ENCODE data around the gene HPRT1.

Gene HPRT1

DNA sequence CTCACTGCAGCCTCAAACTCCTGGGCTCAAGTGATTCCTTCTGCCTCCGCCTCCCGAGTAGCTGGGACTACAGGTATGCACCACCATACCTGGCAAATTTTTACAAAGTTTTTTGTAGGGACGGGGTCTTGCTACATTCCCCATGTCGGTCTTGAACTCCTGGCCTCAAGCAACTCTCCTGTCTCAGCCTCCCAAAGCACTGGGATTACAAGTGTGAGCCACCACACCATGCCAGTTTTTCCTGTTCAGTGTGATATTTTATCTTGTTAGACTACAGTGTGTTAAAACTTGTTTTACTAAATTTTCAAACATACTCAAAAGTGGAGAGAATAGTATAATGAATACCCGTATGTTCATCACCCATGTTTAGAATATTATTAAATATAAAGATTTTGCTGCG lies 12.1 kb downstream of the HPRT1 start:
- DNase-seq (ENCODE audit: insufficient read length, low spot score) (no peak), FAIRE-seq (no peak)

DNA sequence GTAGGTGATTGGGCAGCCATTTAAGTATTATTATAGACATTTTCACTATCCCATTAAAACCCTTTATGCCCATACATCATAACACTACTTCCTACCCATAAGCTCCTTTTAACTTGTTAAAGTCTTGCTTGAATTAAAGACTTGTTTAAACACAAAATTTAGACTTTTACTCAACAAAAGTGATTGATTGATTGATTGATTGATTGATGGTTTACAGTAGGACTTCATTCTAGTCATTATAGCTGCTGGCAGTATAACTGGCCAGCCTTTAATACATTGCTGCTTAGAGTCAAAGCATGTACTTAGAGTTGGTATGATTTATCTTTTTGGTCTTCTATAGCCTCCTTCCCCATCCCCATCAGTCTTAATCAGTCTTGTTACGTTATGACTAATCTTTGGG lies 16.3 kb downstream of the HPRT1 start:
- no peak for DNase-seq (ENCODE audit: insufficient read length, low spot score)
- FAIRE-seq, result no peak

DNA sequence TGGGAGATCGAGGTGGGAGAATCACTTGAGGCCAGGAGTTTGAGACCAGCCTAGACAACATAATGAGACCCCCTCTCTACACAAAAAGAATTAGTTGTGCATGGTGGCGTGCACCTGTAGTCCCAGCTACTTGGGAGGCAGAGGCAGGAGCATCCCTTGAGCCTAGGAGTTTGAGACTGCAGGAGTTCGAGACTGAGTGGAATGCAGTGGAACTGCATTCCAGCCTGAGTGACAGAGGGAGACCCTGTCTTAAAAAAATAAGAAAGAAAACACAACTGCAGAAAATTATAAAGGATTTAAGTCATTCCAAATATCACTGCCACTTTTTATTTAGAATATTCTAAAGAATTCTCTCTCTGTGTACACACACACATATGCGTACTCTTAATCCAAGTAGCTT lies 18.4 kb downstream of the HPRT1 start:
- no peak for FAIRE-seq

DNA sequence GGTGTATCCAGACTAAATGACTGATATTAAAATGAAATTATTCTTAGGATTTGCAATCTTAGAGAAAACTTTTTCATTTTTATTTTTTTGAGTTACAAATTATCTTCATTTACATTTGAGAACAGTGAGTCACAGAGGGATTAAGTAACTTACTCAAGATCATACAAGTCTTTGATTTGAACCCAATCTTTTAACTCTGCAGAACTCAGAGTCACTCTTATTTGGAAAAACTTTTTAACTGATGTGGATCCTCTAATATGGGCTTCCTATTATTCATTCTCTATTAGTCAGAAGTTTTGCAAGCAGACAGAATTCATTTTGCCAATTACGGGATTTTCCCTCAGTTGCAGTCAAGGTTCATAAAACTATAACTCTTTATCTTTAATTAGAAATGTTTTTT lies 20.1 kb downstream of the HPRT1 start:
- no peak for DNase-seq (ENCODE audit: insufficient read length, low spot score)
- FAIRE-seq, result no peak

More for the DNA sequence above, 18.4 kb downstream of the HPRT1 start:
- DNase-seq (ENCODE audit: insufficient read length, low spot score), result no peak

DNA sequence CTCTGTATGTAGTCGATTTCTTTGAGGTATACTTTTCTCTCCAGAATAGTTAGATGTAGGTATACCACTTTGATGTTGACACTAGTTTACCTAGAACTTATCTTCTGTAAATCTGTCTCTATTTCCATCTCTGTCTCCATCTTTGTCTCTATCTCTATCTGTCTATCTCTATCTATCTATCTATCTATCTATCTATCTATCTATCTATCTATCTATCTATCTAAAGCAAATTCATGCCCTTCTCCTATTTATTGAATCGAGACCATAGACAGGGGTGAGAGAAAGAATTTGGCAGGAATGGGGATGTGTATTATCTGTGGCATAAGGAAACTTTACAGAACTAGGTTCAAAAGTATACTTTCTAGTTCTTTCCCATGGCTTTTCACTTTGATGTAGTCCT lies 21.4 kb downstream of the HPRT1 start:
- FAIRE-seq (no peak), DNase-seq (ENCODE audit: insufficient read length, low spot score) (no peak)

DNA sequence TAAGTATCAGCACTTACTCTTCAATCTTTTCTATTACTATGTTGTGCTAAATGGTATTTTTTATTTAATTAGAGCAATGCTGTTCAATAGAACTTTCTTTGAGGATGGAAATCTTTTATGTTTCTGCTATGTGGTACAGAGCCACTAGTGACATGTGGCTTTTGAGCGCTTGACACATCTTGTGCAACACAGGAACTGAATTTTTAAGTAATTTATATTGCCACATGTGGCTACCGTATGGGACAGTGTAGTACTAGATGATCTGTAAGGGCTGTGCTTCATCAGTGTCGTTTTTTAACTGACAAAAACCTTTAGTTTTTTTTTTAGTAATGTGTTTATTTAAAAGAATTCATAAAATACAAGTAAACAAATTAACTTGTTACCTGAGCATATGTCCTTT lies 22.4 kb downstream of the HPRT1 start:
- no peak for FAIRE-seq
- DNase-seq (ENCODE audit: insufficient read length, low spot score), result no peak

DNA sequence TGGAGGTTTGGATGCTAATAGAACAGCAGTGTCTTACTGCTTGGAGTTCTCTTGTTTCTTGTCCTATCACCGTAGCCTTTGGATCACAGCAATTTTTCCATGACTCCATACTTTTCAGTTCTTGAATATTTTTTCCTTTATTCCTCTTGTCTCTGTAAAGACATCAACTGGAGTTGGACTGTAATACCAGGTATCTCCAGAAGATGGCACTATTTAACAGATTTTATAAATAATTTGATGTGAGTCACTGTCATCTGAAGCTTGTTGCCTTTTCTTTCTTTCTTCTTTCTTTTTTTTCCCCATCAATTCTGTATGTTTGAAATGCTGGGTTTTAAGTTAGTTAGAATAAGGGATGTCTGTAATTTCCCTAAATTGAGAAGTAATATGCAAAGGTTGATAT lies 24.1 kb downstream of the HPRT1 start:
- FAIRE-seq (peak; percentile 87), DNase-seq (ENCODE audit: insufficient read length, low spot score) (no peak)

DNA sequence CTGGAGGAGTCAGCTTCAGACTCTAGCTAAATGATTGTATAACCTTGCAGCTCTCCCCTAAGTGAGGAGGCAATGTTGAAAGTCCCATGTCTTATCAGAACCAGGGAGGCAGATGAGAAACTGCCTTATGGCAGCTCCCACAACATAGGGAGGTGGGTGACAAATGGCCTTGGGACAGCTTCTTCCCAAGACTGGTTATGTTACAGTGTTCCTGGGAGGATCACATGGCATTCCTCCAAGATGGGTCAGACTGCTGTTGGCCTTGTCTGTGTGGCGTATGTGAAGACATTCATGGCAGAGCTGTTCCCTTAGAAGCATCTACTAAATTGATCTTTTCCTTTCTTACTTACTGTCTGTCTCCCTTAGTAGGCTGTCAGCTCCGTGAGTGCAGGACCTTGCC lies 42.0 kb downstream of the HPRT1 start:
- FAIRE-seq (no peak), DNase-seq (ENCODE audit: insufficient read length, low spot score) (no peak)

DNA sequence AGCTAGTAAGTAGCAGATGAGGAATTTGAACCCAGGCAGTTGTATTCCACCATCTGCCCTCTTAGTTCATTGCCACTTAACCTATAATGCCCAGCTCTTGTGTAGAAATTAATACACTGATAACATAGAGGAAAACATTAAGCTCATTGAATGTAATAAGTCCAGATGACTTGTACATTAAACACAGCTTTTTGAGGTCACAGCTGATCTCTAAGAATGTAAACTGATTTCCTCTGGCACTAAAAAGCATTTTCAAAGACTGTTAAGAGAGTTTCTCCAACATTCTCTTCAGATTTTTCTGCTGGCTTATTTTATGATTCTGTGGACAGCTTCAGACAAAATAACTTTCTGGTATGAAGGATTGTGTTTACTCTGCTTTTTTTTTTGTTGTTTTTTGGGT lies 42.7 kb downstream of the HPRT1 start:
- FAIRE-seq, result no peak

DNA sequence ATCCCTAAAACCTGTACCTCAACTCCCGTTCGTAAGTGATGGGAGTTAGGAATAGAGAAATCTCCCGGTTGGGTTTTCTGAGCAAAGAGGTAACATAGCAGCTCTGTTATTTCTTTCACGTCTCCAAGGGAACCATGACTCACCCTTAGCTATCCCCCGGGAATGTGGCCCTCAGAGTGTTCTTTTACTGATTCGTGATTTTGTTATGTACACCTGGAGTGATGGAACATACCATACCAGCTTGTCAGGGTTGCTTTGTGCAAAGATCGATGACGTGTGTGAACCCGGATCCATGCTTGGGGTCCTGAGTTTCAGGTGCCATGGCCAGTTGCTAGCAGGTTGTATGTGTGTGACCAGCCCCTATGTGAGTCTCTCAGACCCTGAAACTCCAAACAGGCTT lies 52.6 kb downstream of the HPRT1 start:
- FAIRE-seq (no peak), DNase-seq (ENCODE audit: insufficient read length, low spot score) (no peak)

More for the DNA sequence above, 42.7 kb downstream of the HPRT1 start:
- DNase-seq (ENCODE audit: insufficient read length, low spot score), result no peak

DNA sequence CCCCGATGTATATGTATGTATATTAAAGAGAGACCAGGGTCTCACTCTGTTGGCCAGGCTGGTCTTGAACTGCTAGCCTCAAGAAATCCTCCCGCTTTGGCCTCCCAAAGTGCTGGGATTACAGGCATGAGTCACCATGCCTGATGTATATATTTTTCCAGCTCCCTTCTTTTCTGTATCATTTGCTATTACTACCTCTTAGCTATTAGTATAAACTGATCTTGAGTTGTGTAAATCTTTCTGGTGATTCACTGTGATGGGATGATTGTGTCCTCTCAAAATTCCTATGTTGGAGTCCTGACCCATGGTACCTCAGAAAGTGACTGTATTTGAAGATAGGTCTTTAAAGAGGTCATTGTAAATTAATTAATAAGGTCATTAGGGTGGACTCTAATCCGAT lies 53.1 kb downstream of the HPRT1 start:
- FAIRE-seq (no peak), DNase-seq (ENCODE audit: insufficient read length, low spot score) (no peak)

DNA sequence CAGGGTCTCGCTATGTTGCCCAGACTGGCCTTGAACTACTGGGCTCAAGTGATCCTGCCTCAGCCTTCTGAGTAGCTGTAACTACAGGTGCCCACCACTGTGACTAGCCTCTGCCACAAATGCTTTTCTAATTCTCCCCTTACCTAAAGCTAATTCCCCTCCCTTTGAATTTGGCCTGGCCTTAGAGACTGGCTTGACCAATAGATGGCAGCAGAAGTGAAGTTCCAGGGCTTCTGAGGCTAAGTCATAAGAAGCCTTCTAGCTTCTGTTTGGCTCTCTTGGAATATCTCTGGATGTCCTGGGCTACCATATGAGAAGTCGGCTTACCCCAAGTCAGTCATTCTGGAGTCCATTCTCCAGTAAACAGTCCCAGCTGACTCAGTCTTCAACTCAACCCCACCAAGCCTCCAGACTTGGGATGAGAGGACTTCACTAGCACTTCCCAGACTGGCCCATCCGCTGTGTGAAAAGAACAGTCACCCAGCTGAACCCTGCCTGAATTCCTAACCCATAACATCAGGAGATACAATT lies 61.0 kb downstream of the HPRT1 start:
- DNase-seq (ENCODE audit: insufficient read length, low spot score), result no peak
- peak; percentile 79 for FAIRE-seq

DNA sequence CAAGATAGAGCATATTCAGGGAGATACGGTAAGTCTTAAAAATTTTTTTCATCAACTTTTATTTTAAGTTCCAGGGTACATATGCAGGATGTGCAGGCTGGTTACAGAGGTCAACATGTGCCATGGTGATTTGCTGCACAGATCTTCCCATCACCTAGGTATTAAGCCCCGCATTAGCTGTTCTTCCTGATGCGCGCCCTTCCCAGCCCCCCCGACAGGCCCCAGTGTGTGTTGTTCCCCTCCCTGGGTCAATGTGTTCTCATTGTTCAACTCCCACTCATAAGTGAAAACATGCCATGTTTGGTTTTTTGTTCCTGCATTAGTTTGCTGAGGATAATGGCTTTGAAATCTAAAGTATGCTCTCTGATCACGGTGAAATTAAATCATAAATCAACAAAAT lies 64.2 kb downstream of the HPRT1 start:
- FAIRE-seq, result no peak
- no peak for DNase-seq (ENCODE audit: insufficient read length, low spot score)

DNA sequence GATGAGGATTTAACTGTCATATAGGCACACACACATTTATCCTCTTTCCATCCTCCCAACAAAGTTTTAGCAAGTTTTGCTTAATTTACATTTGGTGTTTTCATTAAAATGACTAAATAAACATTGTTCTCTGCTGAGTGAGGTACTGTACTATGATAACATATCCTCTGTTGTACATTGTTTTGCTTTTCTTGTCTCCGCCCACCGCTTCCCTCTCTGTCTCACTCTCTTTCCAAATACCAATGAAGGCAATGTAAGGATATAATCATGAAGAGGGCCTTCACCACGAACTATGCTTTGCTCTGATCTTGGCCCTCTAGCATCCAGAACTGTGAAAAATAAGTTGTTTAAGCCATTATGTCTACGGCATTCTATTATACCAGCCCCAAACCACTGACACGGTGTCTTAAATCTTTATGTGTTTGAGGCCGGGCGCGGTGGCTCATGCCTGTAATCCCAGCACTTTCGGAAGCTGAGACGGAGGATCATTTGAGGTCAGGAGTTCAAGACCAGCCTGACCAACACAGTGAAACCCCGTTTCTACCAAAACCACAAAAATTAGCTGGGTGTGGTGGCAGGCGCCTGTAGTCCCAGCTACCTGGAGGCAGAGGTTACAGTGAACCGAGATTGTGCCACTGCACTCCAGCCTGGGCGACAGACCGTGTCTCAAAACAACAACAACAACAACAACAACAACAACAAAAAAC lies 65.3 kb downstream of the HPRT1 start:
- DNase-seq (ENCODE audit: insufficient read length, low spot score), result no peak
- no peak for FAIRE-seq

DNA sequence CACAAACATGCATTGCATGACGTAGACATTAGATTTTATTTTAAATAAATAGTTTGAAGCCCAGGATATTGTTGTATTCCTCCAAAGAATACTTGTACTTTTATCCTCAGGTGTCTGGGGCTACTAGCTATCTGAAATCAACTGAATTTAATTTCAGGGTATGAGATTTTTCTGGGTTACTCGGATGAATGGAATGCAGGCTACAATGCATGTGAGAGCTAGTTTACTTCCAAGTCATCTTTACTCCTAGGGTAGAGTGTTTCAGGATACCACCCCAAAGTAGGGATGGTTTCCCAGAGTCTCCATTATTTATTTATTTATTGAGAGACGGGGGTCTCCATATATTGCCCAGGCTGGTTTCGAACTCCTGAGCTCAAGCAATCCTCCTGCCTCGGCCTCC lies 66.4 kb downstream of the HPRT1 start:
- FAIRE-seq (no peak), DNase-seq (ENCODE audit: insufficient read length, low spot score) (no peak)

DNA sequence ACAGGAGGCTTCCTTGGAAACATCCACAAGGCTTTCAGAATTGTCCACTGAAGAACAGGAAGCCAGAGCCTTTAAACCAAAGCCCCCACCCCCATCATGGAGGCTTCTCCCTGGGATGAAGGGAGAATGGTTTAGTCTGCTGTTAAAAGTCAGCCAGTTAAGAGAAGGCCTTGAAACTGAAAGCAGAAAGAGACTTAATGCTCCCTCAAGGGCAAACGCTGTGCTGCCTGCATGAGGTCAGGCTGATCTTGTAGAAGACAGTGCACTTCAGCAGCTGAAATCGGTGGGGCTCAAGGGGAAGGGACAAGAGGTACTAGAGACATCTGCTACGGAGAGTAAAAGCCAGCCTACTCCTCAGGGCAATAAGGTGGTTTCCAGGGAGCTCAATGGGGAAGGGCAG lies 69.0 kb downstream of the HPRT1 start:
- FAIRE-seq (no peak), DNase-seq (ENCODE audit: insufficient read length, low spot score) (no peak)

DNA sequence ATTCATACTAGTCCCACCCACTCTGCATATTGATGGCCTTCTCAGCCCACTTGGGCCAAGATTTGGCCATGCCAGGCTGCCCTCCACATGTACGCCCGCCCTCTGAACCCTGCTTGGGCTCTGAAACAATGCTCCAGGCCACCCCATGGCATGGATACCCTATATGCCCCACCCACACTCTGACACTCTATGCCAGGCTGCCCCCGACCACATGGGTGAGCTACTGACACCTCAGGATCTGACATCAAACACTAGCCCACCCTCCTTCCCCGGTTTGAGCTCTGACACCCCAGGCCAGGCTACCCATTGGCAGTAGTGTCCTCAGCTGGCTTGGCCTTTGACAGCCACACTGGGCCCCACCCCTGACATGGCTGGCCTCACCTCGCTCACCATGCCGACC lies 69.5 kb downstream of the HPRT1 start:
- FAIRE-seq, result no peak
- DNase-seq (ENCODE audit: insufficient read length, low spot score), result no peak

DNA sequence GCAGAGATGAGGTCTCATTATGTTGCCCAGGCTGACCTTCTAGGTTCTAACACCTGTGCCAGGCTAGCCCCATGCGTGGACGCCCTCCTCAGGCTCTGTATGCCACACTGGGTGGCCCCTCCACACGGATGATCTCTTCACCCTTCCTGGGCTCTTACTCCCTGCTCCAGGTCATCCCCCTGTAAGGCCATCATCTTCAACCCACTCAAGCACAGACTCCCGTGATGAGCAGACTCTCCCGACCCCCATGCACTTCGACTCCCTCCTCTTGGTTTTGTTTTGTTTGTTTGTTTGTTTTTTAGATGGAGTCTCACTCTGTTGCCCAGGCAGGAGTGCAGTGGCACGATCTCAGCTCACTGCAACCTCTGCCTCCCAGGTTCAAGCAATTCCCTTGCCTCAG lies 70.9 kb downstream of the HPRT1 start:
- FAIRE-seq, result no peak

DNA sequence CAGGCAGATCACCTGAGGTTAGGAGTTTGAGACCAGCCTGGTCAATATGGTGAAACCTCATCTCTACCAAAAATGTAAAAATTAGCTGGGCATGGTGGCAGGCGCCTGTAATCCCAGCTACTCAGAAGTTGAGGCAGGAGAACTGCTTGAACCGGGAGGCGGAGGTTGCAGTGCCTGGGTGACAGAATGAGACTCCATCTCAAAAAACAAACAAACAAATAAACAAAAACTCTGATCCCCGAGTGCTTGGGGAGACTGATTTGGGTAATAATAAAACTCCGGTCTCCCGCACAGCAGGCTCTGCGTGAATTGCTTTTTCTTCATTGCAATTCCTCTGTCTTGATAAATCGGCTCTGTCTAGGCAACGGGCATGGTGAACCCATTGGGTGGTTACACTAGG lies 73.4 kb downstream of the HPRT1 start:
- FAIRE-seq, result no peak

More for the DNA sequence above, 70.9 kb downstream of the HPRT1 start:
- no peak for DNase-seq (ENCODE audit: insufficient read length, low spot score)

DNA sequence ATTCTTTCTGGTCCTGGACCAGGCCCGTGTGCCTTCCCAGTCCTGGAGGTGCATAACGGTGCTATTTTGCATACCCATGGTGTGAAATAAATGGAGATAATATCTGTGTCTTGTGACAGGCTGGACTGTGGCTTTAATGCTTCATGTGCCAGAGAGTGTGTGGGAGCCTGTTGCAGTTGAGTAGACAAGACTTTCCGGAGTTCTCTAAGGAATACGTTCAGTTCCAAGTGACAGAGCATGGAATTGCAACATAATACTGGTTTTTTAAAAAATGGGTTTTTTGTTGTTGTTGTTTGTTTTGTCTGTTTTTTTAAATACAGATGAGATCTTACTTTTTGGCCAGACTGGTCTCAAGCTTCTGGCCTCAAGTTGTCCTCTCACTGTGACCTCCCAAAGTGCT lies 74.0 kb downstream of the HPRT1 start:
- no peak for FAIRE-seq
- DNase-seq (ENCODE audit: insufficient read length, low spot score), result no peak

More for the DNA sequence above, 73.4 kb downstream of the HPRT1 start:
- no peak for DNase-seq (ENCODE audit: insufficient read length, low spot score)

DNA sequence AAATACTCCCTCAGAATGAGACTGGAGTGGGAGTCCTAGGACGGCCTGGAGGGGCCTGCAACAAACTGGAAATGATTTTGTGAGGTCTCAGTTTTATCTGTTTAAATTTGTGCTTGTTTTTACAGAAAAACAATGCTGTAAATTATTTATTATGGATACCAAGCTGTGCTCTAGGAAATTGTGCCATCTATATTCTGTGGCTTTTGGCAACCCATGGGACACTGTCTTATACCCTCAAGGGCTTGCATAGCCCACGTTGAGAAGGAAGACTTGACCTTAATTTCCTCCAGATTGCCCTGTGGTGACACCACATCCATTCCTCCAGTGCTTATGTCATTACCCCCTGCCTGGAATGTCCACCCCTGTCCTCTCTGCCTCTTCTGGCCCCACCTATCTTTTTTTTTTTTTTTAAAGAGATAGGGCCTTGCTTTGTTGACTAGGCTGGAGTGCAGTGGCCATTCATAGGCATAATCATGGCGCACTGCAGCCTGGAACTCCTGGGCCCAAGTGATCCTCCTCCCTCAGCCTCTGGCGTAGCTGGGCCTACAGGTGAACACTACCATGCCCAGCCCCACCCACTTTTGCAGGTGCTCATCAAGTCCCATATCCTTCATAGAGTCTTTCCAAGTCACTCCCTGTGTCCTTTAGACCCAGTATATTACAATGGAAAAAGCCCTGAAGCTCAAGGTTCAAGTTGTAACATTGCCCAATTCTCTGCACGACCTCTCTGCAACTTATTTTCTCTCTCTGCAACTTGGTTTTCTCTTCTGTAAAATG lies 77.4 kb downstream of the HPRT1 start:
- FAIRE-seq (no peak), DNase-seq (ENCODE audit: insufficient read length, low spot score) (no peak)

DNA sequence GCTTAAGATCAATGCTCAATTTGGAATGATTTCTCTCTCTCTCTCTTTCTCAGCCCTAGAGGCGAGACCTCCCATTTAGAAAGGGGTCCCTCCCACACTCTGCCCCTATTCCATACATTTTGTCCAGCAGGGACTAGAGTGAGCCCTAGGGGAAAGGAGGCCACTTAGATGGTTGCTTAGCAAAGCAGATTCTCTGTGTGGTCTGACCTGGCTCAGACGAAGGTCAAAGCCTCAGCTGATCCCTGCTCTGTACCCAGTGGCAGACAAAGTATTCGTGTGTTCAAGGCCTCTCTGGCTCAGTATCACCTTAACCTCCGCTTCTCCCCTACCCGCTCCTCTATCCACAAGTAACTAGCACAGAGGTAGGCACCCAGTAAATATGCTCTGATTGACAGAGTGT lies 78.4 kb downstream of the HPRT1 start:
- DNase-seq (ENCODE audit: insufficient read length, low spot score) (no peak), FAIRE-seq (no peak)

Measured in GM19239 (cell line).